Measurements from ENCODE around the gene CYB5D1.

- TF ChIP-seq SUZ12 (IDR thresholded peaks at IDR 0.05; ENCODE audit: extremely low read depth, insufficient read depth, insufficient read length) (no peak), ZNF274 (IDR thresholded peaks at IDR 0.05; ENCODE audit: low read depth, low read length) (no peak)
Measured at GRCh38 chr17:7817643-7817964, 40.2 kb upstream of the CYB5D1 start.
